Upper lobe of left lung (tissue), 6 donors: ENCODE results near the gene ZNF638. TPM values are rescaled to one million over a fixed set of nuclear protein-coding genes. Genes with fewer than 3 reads are reported as not detected.

Experiments
- ATAC-seq, 2 donors: fragments of 200-7000 bp; cut with Tn5 transposase; one replicate each; pipeline ENCODE4 v1.9.1; 2022; ENCODE audit warnings: mild to moderate bottlenecking in 2 of 2, moderate library complexity in 2 of 2; ENCODE audit not compliant: low FRiP score in 2 of 2
- DNase-seq, 2 donors: peaks; one replicate each; pipeline ENCODE4 v3.0.0-alpha.2; 2019 to 2020
- H3K27ac ChIP-seq, 4 donors: fragments of 200-600 bp; sonication (generic); one replicate each; pipeline ENCODE4 v1.5.1; 2016 to 2019
- H3K27me3 ChIP-seq, 4 donors: fragments of 200-600 bp; sonication (generic); one replicate each; pipeline ENCODE4 v1.5.1; 2017 to 2019
- H3K36me3 ChIP-seq, 4 donors: fragments of 200-600 bp; sonication (generic); one replicate each; pipeline ENCODE4 v1.5.1; 2016 to 2019
- H3K4me1 ChIP-seq, 4 donors: fragments of 200-600 bp; sonication (generic); one replicate each; pipeline ENCODE4 v1.5.1; 2018 to 2019
- H3K4me3 ChIP-seq, 4 donors: fragments of 200-600 bp; sonication (generic); one replicate each; pipeline ENCODE4 v1.5.1; 2017 to 2019; ENCODE audit warnings: mild to moderate bottlenecking in 2 of 4, moderate library complexity in 1 of 4
- H3K9me3 ChIP-seq, 4 donors: fragments of 200-600 bp; sonication (generic); one replicate each; pipeline ENCODE4 v1.5.1; 2018 to 2019
- EP300 ChIP-seq, 4 donors: sonication (generic); formaldehyde crosslinking; IDR thresholded peaks; one replicate each; pipeline ENCODE4 v1.5.1; 2017; ENCODE audit warnings: antibody characterized with exemption in 4 of 4, control low read depth in 2 of 4
- POLR2A ChIP-seq, 4 donors: fragments of 450-650 bp; IDR thresholded peaks; one replicate each; pipeline ENCODE4 v1.5.1; 2016 to 2017; ENCODE audit warnings: antibody characterized with exemption in 4 of 4, mild to moderate bottlenecking in 2 of 4
- POLR2AphosphoS5 ChIP-seq, 2 donors: sonication (generic); formaldehyde crosslinking; IDR thresholded peaks; one replicate each; pipeline ENCODE4 v1.5.1; 2017; ENCODE audit warnings: antibody characterized with exemption in 2 of 2
- WGBS, 2 donors: methylation state at CpG; one replicate each; pipeline ENCODE4 v1.1.5; 2017 to 2018; 5-methylcytosine and 5-hydroxymethylcytosine counted together
- total RNA-seq, 6 donors: library from RNA; depleted of rRNA in 4 of 6; stranded (reverse); fragments of >200 nt in 4 of 6; gene quantifications; one replicate each; pipeline versions ENCODE4 v1.1.0 to v1.2.1, GENCODE V29; 2016 to 2021
- TF ChIP-seq, protein P1 (sequence below), 6 experiments: fragments of 450-650 bp in 4 of 6; fragments of 200-600 bp in 2 of 6; sonication (generic) in 2 of 6; IDR thresholded peaks; one replicate each; pipeline ENCODE4 v1.5.1; 2016 to 2019; ENCODE audit warnings: antibody characterized with exemption in 6 of 6
- donor health status: DM: no; HTN: no; CAD: no; lungs with moderate emphysema.
- donor health status: DM: no; HTN: yes; CAD: no; lungs with severe emphysema.

ZNF638 gene
- total RNA-seq, 6 donors from 2014 or later = 87.5 to 405 (median 115) TPM

- Histone ChIP-seq H3K36me3 (no peaks in the 10 kb centered on the region), H3K27ac (peak overlapping the region in 1 of 4 donors; percentile 77), H3K27me3 (no peaks in the 10 kb centered on the region), H3K4me3 (peak overlapping the region in 1 of 4 donors; percentile 60), H3K9me3 (no peaks in the 10 kb centered on the region), H3K4me1 (peaks cover 26 to 35% (median 30%) of the 10 kb centered on the region in 4 donors)
- TF ChIP-seq POLR2A (IDR thresholded peaks at IDR 0.05) (no peak), EP300 (IDR thresholded peaks at IDR 0.05) (no peak), POLR2AphosphoS5 (IDR thresholded peaks at IDR 0.05) (no peak)
- TF ChIP-seq, protein P1, sequence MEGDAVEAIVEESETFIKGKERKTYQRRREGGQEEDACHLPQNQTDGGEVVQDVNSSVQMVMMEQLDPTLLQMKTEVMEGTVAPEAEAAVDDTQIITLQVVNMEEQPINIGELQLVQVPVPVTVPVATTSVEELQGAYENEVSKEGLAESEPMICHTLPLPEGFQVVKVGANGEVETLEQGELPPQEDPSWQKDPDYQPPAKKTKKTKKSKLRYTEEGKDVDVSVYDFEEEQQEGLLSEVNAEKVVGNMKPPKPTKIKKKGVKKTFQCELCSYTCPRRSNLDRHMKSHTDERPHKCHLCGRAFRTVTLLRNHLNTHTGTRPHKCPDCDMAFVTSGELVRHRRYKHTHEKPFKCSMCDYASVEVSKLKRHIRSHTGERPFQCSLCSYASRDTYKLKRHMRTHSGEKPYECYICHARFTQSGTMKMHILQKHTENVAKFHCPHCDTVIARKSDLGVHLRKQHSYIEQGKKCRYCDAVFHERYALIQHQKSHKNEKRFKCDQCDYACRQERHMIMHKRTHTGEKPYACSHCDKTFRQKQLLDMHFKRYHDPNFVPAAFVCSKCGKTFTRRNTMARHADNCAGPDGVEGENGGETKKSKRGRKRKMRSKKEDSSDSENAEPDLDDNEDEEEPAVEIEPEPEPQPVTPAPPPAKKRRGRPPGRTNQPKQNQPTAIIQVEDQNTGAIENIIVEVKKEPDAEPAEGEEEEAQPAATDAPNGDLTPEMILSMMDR (IDR thresholded peaks at IDR 0.05) = no peak
- DNase-seq = no peak
- no peak for ATAC-seq
- WGBS, 2 donors = 49 to 62% methylated on average over 6 of the region's 6 CpGs
Measured at GRCh38 chr2:71455741-71456569, 124.4 kb downstream of the ZNF638 start.

DNA sequence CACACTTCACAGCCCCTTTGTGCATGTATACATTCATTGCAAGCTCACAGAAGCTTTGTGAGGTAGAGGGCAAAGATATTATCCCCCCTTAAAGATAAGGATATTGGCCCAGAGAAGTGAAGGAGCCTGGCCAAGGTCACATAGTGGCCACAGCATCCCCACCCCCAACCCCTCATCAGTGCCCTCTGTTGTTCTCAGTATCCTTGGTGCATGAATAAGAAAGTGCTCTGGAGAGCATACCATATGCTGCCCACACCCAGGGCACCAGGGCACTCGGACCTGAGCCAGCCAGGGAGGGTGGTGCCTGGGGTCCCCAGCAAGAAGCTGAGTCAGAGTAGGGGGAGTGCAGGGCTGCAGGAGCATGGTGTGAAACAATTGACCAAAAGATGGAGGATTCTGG lies 125.0 kb downstream of the ZNF638 start:
- WGBS, 2 donors = 85 to 91% methylated on average over 1 of the region's 1 CpG
- H3K4me3 ChIP-seq = no peak overlapping the region
- TF ChIP-seq, protein P1 (IDR thresholded peaks at IDR 0.05) = no peak
- TF ChIP-seq POLR2A (IDR thresholded peaks at IDR 0.05) = no peak
- TF ChIP-seq EP300 (IDR thresholded peaks at IDR 0.05) = no peak
- TF ChIP-seq POLR2AphosphoS5 (IDR thresholded peaks at IDR 0.05) = no peak
- no peaks in the 10 kb centered on the region for H3K27me3 ChIP-seq
- H3K36me3 ChIP-seq = no peaks in the 10 kb centered on the region
- no peak overlapping the region for H3K27ac ChIP-seq
- DNase-seq (no peak), ATAC-seq (no peak)
- no peaks in the 10 kb centered on the region for H3K9me3 ChIP-seq
- H3K4me1 ChIP-seq = peaks cover 26 to 41% (median 29%) of the 10 kb centered on the region in 4 donors

GRCh38 chr2:71457123-71457915 lies 125.7 kb downstream of the ZNF638 start:
- DNase-seq (no peak), ATAC-seq (no peak)
- no peaks in the 10 kb centered on the region for H3K27me3 ChIP-seq
- peaks cover 25 to 39% (median 26%) of the 10 kb centered on the region in 4 donors for H3K4me1 ChIP-seq
- H3K27ac ChIP-seq = no peak overlapping the region
- no peaks in the 10 kb centered on the region for H3K36me3 ChIP-seq
- H3K4me3 ChIP-seq = no peak overlapping the region
- no peaks in the 10 kb centered on the region for H3K9me3 ChIP-seq
- WGBS, 2 donors = 94 to 98% methylated on average over 6 to 9 of the region's 9 CpGs
- no peak for TF ChIP-seq EP300 (IDR thresholded peaks at IDR 0.05)
- TF ChIP-seq, protein P1 (IDR thresholded peaks at IDR 0.05) = no peak
- no peak for TF ChIP-seq POLR2AphosphoS5 (IDR thresholded peaks at IDR 0.05)
- TF ChIP-seq POLR2A (IDR thresholded peaks at IDR 0.05) = no peak

DNA sequence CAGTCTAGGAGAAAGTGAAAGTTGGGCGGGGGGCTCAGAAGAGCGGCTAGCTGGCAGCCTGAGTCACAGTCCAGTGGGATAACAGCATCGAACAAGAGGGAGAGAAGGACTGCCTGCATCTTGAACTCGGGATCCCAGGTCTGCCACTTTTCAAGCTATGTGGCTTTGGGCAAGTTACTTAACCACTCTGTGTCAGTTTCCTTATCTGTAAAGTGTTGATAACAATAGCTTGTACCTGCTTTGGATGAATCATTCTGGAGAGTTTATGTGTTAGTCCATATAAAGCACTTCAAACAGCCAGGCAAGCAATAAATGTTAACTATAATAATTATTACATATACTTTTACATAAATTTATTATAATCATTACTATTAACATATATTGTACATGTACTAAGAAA lies 126.3 kb downstream of the ZNF638 start:
- WGBS, 2 donors = 88 to 96% methylated on average over 4 of the region's 4 CpGs
- Histone ChIP-seq H3K9me3 (no peaks in the 10 kb centered on the region), H3K4me3 (no peak overlapping the region), H3K36me3 (no peaks in the 10 kb centered on the region), H3K27me3 (no peaks in the 10 kb centered on the region), H3K4me1 (peaks cover 19 to 33% (median 21%) of the 10 kb centered on the region in 4 donors), H3K27ac (no peak overlapping the region)
- DNase-seq = no peak
- ATAC-seq = no peak
- TF ChIP-seq, protein P1 (IDR thresholded peaks at IDR 0.05) = no peak
- no peak for TF ChIP-seq EP300 (IDR thresholded peaks at IDR 0.05)
- no peak for TF ChIP-seq POLR2AphosphoS5 (IDR thresholded peaks at IDR 0.05)
- TF ChIP-seq POLR2A (IDR thresholded peaks at IDR 0.05) = no peak
